Psoas muscle (tissue), 8 donors: ENCODE results near the gene CATSPER1. TPM values are rescaled to one million over a fixed set of nuclear protein-coding genes. Genes with fewer than 3 reads are reported as not detected.

Experiments used
- ATAC-seq, 4 donors: fragments of 200-7000 bp; cut with Tn5 transposase; one replicate each; pipeline ENCODE4 v1.9.1; 2020; ENCODE audit warnings: moderate library complexity in 3 of 4, mild to moderate bottlenecking in 2 of 4
- DNase-seq, 2 donors: peaks; one replicate each; pipeline ENCODE4 v3.0.0-alpha.2; 2020
- H3K27ac ChIP-seq: fragments of 200-600 bp; one replicate; pipeline ENCODE4 v1.8.0; 2022
- H3K27me3 ChIP-seq, 3 donors: fragments of 200-600 bp in 1 of 3; one replicate each; pipeline versions ENCODE4 v1.6.1 to v1.8.0; 2013 to 2022; ENCODE audit warnings: low read length in 2 of 3, mild to moderate bottlenecking in 2 of 3, moderate library complexity in 1 of 3; ENCODE audit not compliant: insufficient read depth in 3 of 3
- H3K36me3 ChIP-seq, 2 donors: fragments of 200-600 bp in 1 of 2; one replicate each; pipeline versions ENCODE4 v1.6.1 to v1.8.0; 2013 to 2022; ENCODE audit warnings: low read depth in 1 of 2, mild to moderate bottlenecking in 1 of 2, moderate library complexity in 1 of 2; ENCODE audit not compliant: insufficient read depth in 1 of 2
- H3K4me1 ChIP-seq: fragments of 200-600 bp; one replicate; pipeline ENCODE4 v1.8.0; 2022
- H3K4me3 ChIP-seq: fragments of 200-600 bp; one replicate; pipeline ENCODE4 v1.8.0; 2022; ENCODE audit warnings: mild to moderate bottlenecking
- H3K9me3 ChIP-seq: fragments of 200-600 bp; one replicate; pipeline ENCODE4 v1.8.0; 2022
- CTCF ChIP-seq: fragments of 200-600 bp; IDR thresholded peaks from one replicate; pipeline ENCODE4 v1.8.0; 2022; ENCODE audit warnings: antibody characterized with exemption
- WGBS, 3 donors: extraction: QIAGEN DNeasy Blood & Tissue Kit; methylation state at CpG; one replicate each; pipeline versions ENCODE4 v1.1.6 to v1.1.7; 2013; 5-methylcytosine and 5-hydroxymethylcytosine counted together
- intact Hi-C, 2 donors: fragments of 100-400 bp; cut with DNase I; formaldehyde crosslinking; loops; one replicate each; pipeline versions ENCODE4 v1.11.0 to v1.14.2; 2022
- polyA plus RNA-seq, 3 donors: library from polyadenylated mRNA; stranded (reverse); fragments of 200-250 nt; gene quantifications; one replicate each; pipeline ENCODE4 v1.2.3, GENCODE V29; 2013
- total RNA-seq, 4 donors: library from RNA; stranded (reverse); fragmentation: NEBNext Ultra II Directional in 2 of 4; extraction: Animal tissue kit (Norgen Biotek cat#: 25700) in 2 of 4; gene quantifications; one replicate each; pipeline versions ENCODE4 v1.2.1 to v1.2.4, GENCODE V29; 2021 to 2023
- donor health status: healthy with polysubstance abuse.
- donor health status: DM: no; HTN: no; CAD: no; lungs with moderate emphysema.
- donor health status: Bipolar disorder and iron deficiency.
- donor health status: healthy.
- donor health status: DM: yes; HTN: yes; CAD: no.
- donor health status: DM: no; HTN: no; CAD: no.
- donor health status: DM: no; HTN: no; CAD: no.
- donor health status: DM: yes; HTN: yes; CAD: no.

CATSPER1 gene
- total and polyA plus RNA-seq, 7 donors = 0.01 to 0.55 TPM; not detected in 5

DNA sequence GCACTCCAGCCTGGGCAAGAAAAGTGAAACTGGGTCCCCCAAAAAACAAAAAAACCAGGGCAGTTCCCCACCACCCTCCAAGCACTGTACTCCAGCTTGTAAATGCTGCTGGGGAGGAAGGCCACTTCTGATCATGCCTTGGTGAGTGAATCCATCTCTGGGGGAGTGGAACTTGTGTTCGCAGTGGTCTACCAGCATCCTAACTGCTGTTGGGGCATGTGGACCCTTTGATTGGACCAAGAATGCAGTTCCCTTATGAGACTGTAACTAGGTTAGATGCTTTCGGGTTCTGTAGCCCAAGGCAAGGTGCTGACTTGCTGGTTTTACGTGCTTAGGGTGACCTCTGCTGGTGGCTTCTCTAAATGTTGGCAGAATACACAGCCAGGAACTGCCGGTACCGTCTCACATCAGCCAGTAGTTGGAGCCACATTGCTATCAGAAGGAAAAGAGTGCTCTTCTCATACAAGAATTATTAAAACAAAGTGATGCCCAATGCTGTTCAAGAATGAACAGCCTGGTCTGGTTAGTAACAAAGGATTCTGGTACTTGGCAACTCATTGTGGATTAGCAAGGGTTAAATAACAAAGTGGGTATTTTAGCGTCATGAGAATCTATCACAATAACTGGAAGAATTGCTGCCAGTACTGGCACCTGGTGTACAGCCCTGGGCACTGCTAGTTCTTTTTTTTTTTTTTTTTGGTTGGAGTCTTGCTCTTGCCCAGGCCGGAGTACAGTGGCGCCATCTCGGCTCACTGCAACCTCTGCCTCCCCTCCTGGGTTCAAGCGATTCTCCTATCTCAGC, 37.3 kb downstream of the CATSPER1 start:
- ATAC-seq = peak; percentile 95 to 99 (median 98)
- Histone ChIP-seq H3K27ac (no peak overlapping the region), H3K4me3 (no peak overlapping the region), H3K27me3 (no peaks in the 10 kb centered on the region), H3K36me3 (no peaks in the 10 kb centered on the region), H3K4me1 (peaks cover 3% of the 10 kb centered on the region), H3K9me3 (no peaks in the 10 kb centered on the region)
- DNase-seq = peak; percentile 83 to 85
- intact Hi-C loops = loop anchor here (1.0 to 5.0 kb wide), 4 partner anchors 102 to 277 kb away; partner anchors contain the start of gene KAT5 (in 1 of the 2)
- 18 to 25% (median 22%) methylated on average over 10 of the region's 10 CpGs for WGBS, 3 donors
- peak; percentile 95 for TF ChIP-seq CTCF

DNA sequence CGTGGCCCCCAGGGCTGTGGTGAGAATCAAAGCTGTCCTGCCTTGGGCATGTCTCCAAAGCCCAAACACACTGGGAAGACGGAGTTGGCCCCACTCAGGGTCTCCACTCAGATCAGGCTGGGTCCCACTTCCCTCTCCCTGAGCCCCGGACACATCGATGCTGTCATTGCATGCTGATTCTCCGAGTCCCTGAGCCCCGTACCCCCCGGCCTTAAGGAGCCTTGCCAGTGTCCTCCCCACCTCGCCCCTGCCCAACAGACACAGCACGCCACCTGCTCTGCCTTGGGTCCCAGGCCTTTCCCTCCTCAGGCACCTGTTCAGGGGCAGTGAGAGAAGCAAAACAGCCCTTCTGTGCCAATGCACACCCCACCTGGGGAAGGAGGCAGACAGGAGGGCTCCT, 38.9 kb downstream of the CATSPER1 start:
- Histone ChIP-seq H3K36me3 (no peaks in the 10 kb centered on the region), H3K27me3 (no peaks in the 10 kb centered on the region), H3K4me3 (no peak overlapping the region), H3K9me3 (no peaks in the 10 kb centered on the region), H3K4me1 (peaks cover 3% of the 10 kb centered on the region), H3K27ac (no peak overlapping the region)
- DNase-seq = no peak
- no peak for TF ChIP-seq CTCF
- 70 to 80% (median 76%) methylated on average over 9 of the region's 9 CpGs for WGBS, 3 donors
- ATAC-seq = no peak
- intact Hi-C loops = loop anchor here in 1 of 2 donors (5.0 kb wide), 2 partner anchors 210 to 275 kb away; partner anchors contain the start of gene KAT5

- H3K4me3 ChIP-seq = no peak overlapping the region
- peaks cover under 1 to 18% of the 10 kb centered on the region in 2 donors for H3K36me3 ChIP-seq
- TF ChIP-seq CTCF = no peak
- ATAC-seq = no peak
- H3K4me1 ChIP-seq = no peaks in the 10 kb centered on the region
- H3K27ac ChIP-seq = no peak overlapping the region
- 75 to 79% (median 77%) methylated on average over 5 of the region's 5 CpGs for WGBS, 3 donors
- H3K27me3 ChIP-seq = no peaks in the 10 kb centered on the region
- no peaks in the 10 kb centered on the region for H3K9me3 ChIP-seq
- intact Hi-C loops = no loop called here
- DNase-seq = no peak
Observed at GRCh38 chr11:65983589-65983987, 42.7 kb downstream of the CATSPER1 start.

GRCh38 chr11:65982824-65983588, 43.3 kb downstream of the CATSPER1 start:
- 66 to 72% (median 69%) methylated on average over 22 of the region's 22 CpGs for WGBS, 3 donors
- Histone ChIP-seq H3K4me3 (no peak overlapping the region), H3K4me1 (no peaks in the 10 kb centered on the region), H3K9me3 (no peaks in the 10 kb centered on the region), H3K36me3 (peaks cover 5 to 23% of the 10 kb centered on the region in 2 donors), H3K27me3 (no peaks in the 10 kb centered on the region), H3K27ac (no peak overlapping the region)
- no peak for DNase-seq
- peak in 1 of 4 donors; percentile 13 for ATAC-seq
- no peak for TF ChIP-seq CTCF
- intact Hi-C loops = no loop called here
